ENCODE data around the gene ELMO1. TPM values are rescaled to one million over a fixed set of nuclear protein-coding genes. Genes with fewer than 3 reads are reported as not detected.

Gene ELMO1
- polyA plus RNA-seq, 2 of the 4 experiments (the other 2 are of a cell fraction) = 2.3 to 6.1 TPM

- TF ChIP-seq, protein P1, sequence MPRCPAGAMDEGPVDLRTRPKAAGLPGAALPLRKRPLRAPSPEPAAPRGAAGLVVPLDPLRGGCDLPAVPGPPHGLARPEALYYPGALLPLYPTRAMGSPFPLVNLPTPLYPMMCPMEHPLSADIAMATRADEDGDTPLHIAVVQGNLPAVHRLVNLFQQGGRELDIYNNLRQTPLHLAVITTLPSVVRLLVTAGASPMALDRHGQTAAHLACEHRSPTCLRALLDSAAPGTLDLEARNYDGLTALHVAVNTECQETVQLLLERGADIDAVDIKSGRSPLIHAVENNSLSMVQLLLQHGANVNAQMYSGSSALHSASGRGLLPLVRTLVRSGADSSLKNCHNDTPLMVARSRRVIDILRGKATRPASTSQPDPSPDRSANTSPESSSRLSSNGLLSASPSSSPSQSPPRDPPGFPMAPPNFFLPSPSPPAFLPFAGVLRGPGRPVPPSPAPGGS (IDR thresholded peaks at IDR 0.05) = no peak
- TF ChIP-seq MYC (IDR thresholded peaks at IDR 0.05; ENCODE audit: borderline replicate concordance, low read length) (no peak), FOSB (CRISPR knock-in tag; IDR thresholded peaks at IDR 0.05) (no peak), GATA3 (IDR thresholded peaks at IDR 0.05; ENCODE audit: borderline replicate concordance) (no peak), HDAC2 (IDR thresholded peaks at IDR 0.05) (no peak), RCOR1 (IDR thresholded peaks at IDR 0.05; ENCODE audit: low read depth, low read length) (no peak), EHF (CRISPR knock-in tag; IDR thresholded peaks at IDR 0.05) (no peak), NFE2L2 (conservative IDR thresholded peaks at IDR 0.05; ENCODE audit: low read length) (no peak), NPAS2 (CRISPR knock-in tag; IDR thresholded peaks at IDR 0.05; ENCODE audit: borderline replicate concordance) (no peak), CBX2 (IDR thresholded peaks at IDR 0.05; ENCODE audit: borderline replicate concordance, low read depth) (no peak), KDM5A (IDR thresholded peaks at IDR 0.05) (no peak)
Measured at GRCh38 chr7:37131855-37132254, 316.8 kb downstream of the ELMO1 start (continued).

- CTCF ChIA-PET = no interaction called here
- TF ChIP-seq JUNB (IDR thresholded peaks at IDR 0.05) = no peak
- no peak for TF ChIP-seq NFE2L2 (conservative IDR thresholded peaks at IDR 0.05; ENCODE audit: low read length)
- no peak for TF ChIP-seq ATOH8 (CRISPR knock-in tag; IDR thresholded peaks at IDR 0.05; ENCODE audit: low read depth)
- no peak for TF ChIP-seq POLR2A (IDR thresholded peaks at IDR 0.05; ENCODE audit: low read length)
- no peak for TF ChIP-seq FOSB (CRISPR knock-in tag; IDR thresholded peaks at IDR 0.05)
- TF ChIP-seq CHD2 (IDR thresholded peaks at IDR 0.05; ENCODE audit: low read length, partially characterized antibody) = no peak
- no peak for TF ChIP-seq ZNF302 (CRISPR knock-in tag; IDR thresholded peaks at IDR 0.05)
- TF ChIP-seq, protein P2, sequence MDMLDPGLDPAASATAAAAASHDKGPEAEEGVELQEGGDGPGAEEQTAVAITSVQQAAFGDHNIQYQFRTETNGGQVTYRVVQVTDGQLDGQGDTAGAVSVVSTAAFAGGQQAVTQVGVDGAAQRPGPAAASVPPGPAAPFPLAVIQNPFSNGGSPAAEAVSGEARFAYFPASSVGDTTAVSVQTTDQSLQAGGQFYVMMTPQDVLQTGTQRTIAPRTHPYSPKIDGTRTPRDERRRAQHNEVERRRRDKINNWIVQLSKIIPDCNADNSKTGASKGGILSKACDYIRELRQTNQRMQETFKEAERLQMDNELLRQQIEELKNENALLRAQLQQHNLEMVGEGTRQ (IDR thresholded peaks at IDR 0.05) = no peak
- no peak for TF ChIP-seq MYC (IDR thresholded peaks at IDR 0.05; ENCODE audit: borderline replicate concordance, low read length)
- no peak for TF ChIP-seq HOXB13 (CRISPR knock-in tag; IDR thresholded peaks at IDR 0.05; ENCODE audit: low read depth)
- TF ChIP-seq HEYL (CRISPR knock-in tag; IDR thresholded peaks at IDR 0.05) = no peak
- no peak for TF ChIP-seq KDM1A (IDR thresholded peaks at IDR 0.05; ENCODE audit: low read depth)
- TF ChIP-seq GATA3 (IDR thresholded peaks at IDR 0.05; ENCODE audit: borderline replicate concordance) = no peak
- TF ChIP-seq CBX2 (IDR thresholded peaks at IDR 0.05; ENCODE audit: borderline replicate concordance, low read depth) = no peak
- no peak for TF ChIP-seq HMGXB4 (CRISPR knock-in tag; IDR thresholded peaks at IDR 0.05; ENCODE audit: borderline replicate concordance)
- no peak overlapping the region for H3K27ac ChIP-seq
- FAIRE-seq (no peak), ATAC-seq (no peak), DNase-seq (ENCODE audit: low read depth in 1 of 2, low spot score in 1 of 2) (no peak)
- WGBS (ENCODE audit: missing lambda C conversion rate) = 64% methylated on average over 4 of the region's 4 CpGs
- no peaks in the 10 kb centered on the region for H3K4me1 ChIP-seq
- H3K4me3 ChIP-seq = no peak overlapping the region
- POLR2A ChIA-PET = no interaction called here
- no peak overlapping the region for H3K4me2 ChIP-seq
- H3K9me3 ChIP-seq = no peaks in the 10 kb centered on the region
Measured at GRCh38 chr7:37129035-37129425, 319.6 kb downstream of the ELMO1 start.

All from A549 (cell line).